HEK293 (cell line): Measurements from ENCODE around the gene CAPN5.

Experiments
- CTCF ChIA-PET: fragments of 350-600 bp; formaldehyde crosslinking; extraction: SDS; loops from one replicate; lab custom pipeline; 2021; ENCODE audit warnings: antibody characterized with exemption; lab: Yijun Ruan, JAX
- POLR2A ChIA-PET: fragments of 300-600 bp; formaldehyde crosslinking; extraction: SDS; loops from one replicate; lab custom pipeline; 2020; ENCODE audit warnings: antibody characterized with exemption, inconsistent platforms; lab: Yijun Ruan, JAX
- H3K27ac ChIP-seq: fragments of 200-500 bp; sonication (Bioruptor generic); 2 replicates; pipeline ENCODE4 v1.5.1; 2014; ENCODE audit warnings: low read depth, low read length, control low read depth, inconsistent platforms; ENCODE audit errors: extremely low read depth
- H3K36me3 ChIP-seq, 2 experiments: fragments of 200-500 bp in 1 of 2; sonication (Bioruptor generic) in 1 of 2; 1 replicate in 1 of 2; 2 replicates in 1 of 2; pipeline ENCODE4 v1.5.1; 2014 to 2017; ENCODE audit warnings: inconsistent platforms in 2 of 2, low read length in 2 of 2; ENCODE audit not compliant: control insufficient read depth in 2 of 2, insufficient read depth in 1 of 2
- H3K4me1 ChIP-seq: fragments of 200-500 bp; sonication (Bioruptor generic); 2 replicates; pipeline ENCODE4 v1.5.1; 2014; ENCODE audit warnings: mild to moderate bottlenecking, low read length, inconsistent platforms; ENCODE audit not compliant: control insufficient read depth, insufficient read depth
- H3K4me3 ChIP-seq: 2 replicates; pipeline ENCODE4 v1.5.1; 2011; ENCODE audit warnings: low read depth, mild to moderate bottlenecking, control low read depth, low read length, moderate library complexity
- H3K9me3 ChIP-seq: fragments of 200-500 bp; sonication (Bioruptor generic); 2 replicates; pipeline ENCODE4 v1.5.1; 2014; ENCODE audit warnings: low read depth, low read length, inconsistent platforms; ENCODE audit not compliant: control insufficient read depth, insufficient read depth
- GLI2 ChIP-seq: fragments of 450-650 bp; formaldehyde crosslinking; IDR thresholded peaks from 2 replicates; pipeline ENCODE4; 2017; ENCODE audit warnings: missing biosample characterization, missing genetic modification characterization, low read depth, borderline replicate concordance
- KLF1 ChIP-seq: fragments of 450-650 bp; formaldehyde crosslinking; IDR thresholded peaks from 2 replicates; pipeline ENCODE4 v1.5.1; 2016; ENCODE audit warnings: missing biosample characterization, missing genetic modification characterization
- KLF16 ChIP-seq: fragments of 450-650 bp; formaldehyde crosslinking; IDR thresholded peaks from 2 replicates; pipeline ENCODE4 v1.5.1; 2017; ENCODE audit warnings: missing biosample characterization, missing genetic modification characterization
- MEIS1 ChIP-seq: sonication (generic); formaldehyde crosslinking; IDR thresholded peaks from 2 replicates; pipeline ENCODE4 v1.8.1; 2022; ENCODE audit warnings: missing genetic modification reagents, mild to moderate bottlenecking, borderline replicate concordance
- TRIM28 ChIP-seq: IDR thresholded peaks from 2 replicates; pipeline ENCODE4 v1.6.1; 2011; ENCODE audit warnings: low read length, control low read depth, borderline replicate concordance
- WT1 ChIP-seq: fragments of 450-650 bp; formaldehyde crosslinking; IDR thresholded peaks from 2 replicates; pipeline ENCODE4 v1.5.1; 2016; ENCODE audit warnings: missing biosample characterization, missing genetic modification characterization
- YY2 ChIP-seq: fragments of 450-650 bp; formaldehyde crosslinking; IDR thresholded peaks from 2 replicates; pipeline ENCODE4 v1.5.1; 2016; ENCODE audit warnings: missing biosample characterization, missing genetic modification characterization
- ZBTB8A ChIP-seq: fragments of 450-650 bp; formaldehyde crosslinking; IDR thresholded peaks from 2 replicates; pipeline ENCODE4 v1.5.1; 2016; ENCODE audit warnings: missing biosample characterization, missing genetic modification characterization
- ZFP37 ChIP-seq: fragments of 450-650 bp; formaldehyde crosslinking; IDR thresholded peaks from 2 replicates; pipeline ENCODE4 v1.5.1; 2016; ENCODE audit warnings: missing biosample characterization, missing genetic modification characterization
- ZNF112 ChIP-seq: fragments of 450-650 bp; formaldehyde crosslinking; IDR thresholded peaks from 2 replicates; pipeline ENCODE4 v1.5.0; 2017; ENCODE audit warnings: missing biosample characterization, missing genetic modification characterization
- ZNF157 ChIP-seq: fragments of 450-650 bp; formaldehyde crosslinking; IDR thresholded peaks from 2 replicates; pipeline ENCODE4 v1.5.1; 2016; ENCODE audit warnings: missing biosample characterization, missing genetic modification characterization
- ZNF174 ChIP-seq: fragments of 450-650 bp; formaldehyde crosslinking; IDR thresholded peaks from 2 replicates; pipeline ENCODE4 v1.5.0; 2017; ENCODE audit warnings: missing biosample characterization, mild to moderate bottlenecking, missing genetic modification characterization
- ZNF202 ChIP-seq: fragments of 450-650 bp; formaldehyde crosslinking; IDR thresholded peaks from 2 replicates; pipeline ENCODE4 v1.5.1; 2016; ENCODE audit warnings: missing biosample characterization, missing genetic modification characterization, borderline replicate concordance
- ZNF223 ChIP-seq: fragments of 450-650 bp; formaldehyde crosslinking; IDR thresholded peaks from 2 replicates; pipeline ENCODE4 v1.5.1; 2016; ENCODE audit warnings: missing biosample characterization, missing genetic modification characterization
- ZNF23 ChIP-seq: fragments of 450-650 bp; formaldehyde crosslinking; IDR thresholded peaks from 2 replicates; pipeline ENCODE4 v1.5.1; 2016; ENCODE audit warnings: missing biosample characterization, missing genetic modification characterization, borderline replicate concordance
- ZNF292 ChIP-seq: fragments of 450-650 bp; formaldehyde crosslinking; IDR thresholded peaks from 2 replicates; pipeline ENCODE4 v1.5.1; 2016; ENCODE audit warnings: low read depth, missing biosample characterization, missing genetic modification characterization, borderline replicate concordance
- ZNF341 ChIP-seq: fragments of 450-650 bp; formaldehyde crosslinking; IDR thresholded peaks from 2 replicates; pipeline ENCODE4; 2016; ENCODE audit warnings: low read depth, missing biosample characterization, missing genetic modification characterization
- ZNF394 ChIP-seq: fragments of 450-650 bp; formaldehyde crosslinking; IDR thresholded peaks from 2 replicates; pipeline ENCODE4 v1.5.1; 2016; ENCODE audit warnings: missing biosample characterization, missing genetic modification characterization, mild to moderate bottlenecking, moderate library complexity, borderline replicate concordance
- ZNF416 ChIP-seq: fragments of 450-650 bp; formaldehyde crosslinking; IDR thresholded peaks from 2 replicates; pipeline ENCODE4 v1.5.1; 2016; ENCODE audit warnings: missing biosample characterization, missing genetic modification characterization
- ZNF514 ChIP-seq: fragments of 450-650 bp; formaldehyde crosslinking; IDR thresholded peaks from 2 replicates; pipeline ENCODE4 v1.5.1; 2016; ENCODE audit warnings: missing biosample characterization, missing genetic modification characterization
- ZNF555 ChIP-seq: fragments of 450-650 bp; formaldehyde crosslinking; conservative IDR thresholded peaks from 2 replicates; pipeline ENCODE4 v1.5.1; 2017; ENCODE audit warnings: missing biosample characterization, mild to moderate bottlenecking, missing genetic modification characterization, inconsistent platforms
- ZNF585B ChIP-seq: fragments of 450-650 bp; formaldehyde crosslinking; IDR thresholded peaks from 2 replicates; pipeline ENCODE4 v1.5.1; 2016; ENCODE audit warnings: missing biosample characterization, missing genetic modification characterization
- ZNF623 ChIP-seq: fragments of 450-650 bp; formaldehyde crosslinking; IDR thresholded peaks from 2 replicates; pipeline ENCODE4 v1.5.1; 2016; ENCODE audit warnings: missing biosample characterization, missing genetic modification characterization
- ZNF677 ChIP-seq: fragments of 450-650 bp; IDR thresholded peaks from 2 replicates; pipeline ENCODE4 v1.5.0; 2018; ENCODE audit warnings: missing biosample characterization, mild to moderate bottlenecking, missing genetic modification characterization, moderate library complexity
- ZNF768 ChIP-seq: fragments of 450-650 bp; formaldehyde crosslinking; IDR thresholded peaks from 2 replicates; pipeline ENCODE4 v1.5.1; 2018; ENCODE audit warnings: missing biosample characterization, mild to moderate bottlenecking, missing genetic modification characterization
- ZNF791 ChIP-seq: fragments of 450-650 bp; formaldehyde crosslinking; IDR thresholded peaks from 2 replicates; pipeline ENCODE4 v1.5.1; 2016; ENCODE audit warnings: missing biosample characterization, missing genetic modification characterization
- TF ChIP-seq, protein P1 (sequence below): fragments of 450-650 bp; formaldehyde crosslinking; IDR thresholded peaks from 2 replicates; pipeline ENCODE4 v1.5.1; 2016; ENCODE audit warnings: missing biosample characterization, missing genetic modification characterization
- TF ChIP-seq, protein P2 (sequence below): fragments of 450-650 bp; IDR thresholded peaks from 2 replicates; pipeline ENCODE4 v1.5.1; 2018; ENCODE audit warnings: missing biosample characterization, missing genetic modification characterization
- TF ChIP-seq, protein P3 (sequence below): fragments of 450-650 bp; formaldehyde crosslinking; IDR thresholded peaks from 2 replicates; pipeline ENCODE4 v1.5.1; 2016; ENCODE audit warnings: missing biosample characterization, missing genetic modification characterization

The CAPN5 gene

DNA sequence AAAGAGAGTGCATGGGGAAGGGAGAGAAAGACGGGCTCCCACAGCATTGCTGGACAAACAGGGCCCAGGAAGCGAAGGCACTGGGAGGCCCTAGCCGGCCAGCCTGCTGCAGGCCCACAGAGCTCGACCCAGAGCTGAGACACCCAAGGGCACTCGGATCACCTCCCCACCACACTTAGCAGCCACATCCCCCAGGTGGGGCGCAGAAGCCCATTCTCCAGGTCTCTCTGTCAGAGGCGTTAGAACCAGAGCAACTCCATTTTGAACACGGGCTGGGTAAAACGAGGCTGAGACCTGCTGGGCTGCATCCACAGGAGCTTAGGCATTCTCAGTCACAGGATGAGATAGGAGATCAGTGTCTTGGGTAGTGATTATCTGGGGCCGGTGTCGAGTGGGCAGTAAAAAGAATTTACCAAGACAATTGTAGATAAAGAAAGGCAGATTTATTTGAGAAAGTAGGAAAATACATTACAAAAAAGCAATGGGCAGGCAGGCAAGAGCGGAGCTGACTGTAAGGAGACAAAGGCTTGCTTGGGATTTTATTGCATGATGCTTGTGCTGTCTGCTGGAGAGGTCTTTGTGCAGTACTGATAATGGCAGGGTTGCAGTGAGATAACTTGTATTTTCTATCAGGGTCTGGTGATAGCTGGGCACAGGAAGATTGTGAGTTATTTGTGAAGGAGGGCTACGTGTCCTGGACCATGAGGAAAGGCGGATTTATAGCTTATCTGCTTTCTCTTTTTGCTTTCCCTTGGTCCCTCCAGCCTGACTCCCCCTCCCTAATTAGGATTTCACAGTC, 13.4 kb upstream of the CAPN5 start (continued):
- TF ChIP-seq ZNF157 (tag by site-specific recombination) (no peak), KLF16 (tag by site-specific recombination) (no peak), ZNF223 (tag by site-specific recombination) (no peak)

DNA sequence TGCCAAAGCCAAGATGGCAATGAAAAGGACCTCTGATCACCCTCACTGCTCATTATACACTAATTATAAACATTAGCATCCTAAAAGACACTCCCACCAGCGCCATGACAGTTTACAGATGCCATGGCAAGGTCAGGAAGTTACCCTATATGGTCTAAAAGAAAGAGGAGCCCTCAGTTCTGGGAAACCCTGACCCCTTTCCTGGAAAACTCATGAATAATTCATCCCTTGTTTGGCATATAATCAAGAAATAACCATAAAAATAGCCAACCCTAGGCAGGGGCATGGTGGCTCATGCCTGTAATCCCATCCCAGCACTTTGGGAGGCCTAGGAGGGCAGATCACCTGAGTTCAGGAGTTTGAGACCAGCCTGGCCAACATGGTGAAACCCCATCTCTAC, 12.7 kb upstream of the CAPN5 start:
- H3K27ac ChIP-seq: no peak overlapping the region
- ChIA-PET CTCF (interaction anchor here (0.7 to 1.5 kb wide), 4 partner anchors 9 to 134 kb away, joined by 3 to 5 read pairs (median 4); no protein-coding TSS in a partner anchor), POLR2A (no interaction called here)
- TF ChIP-seq, protein P1, sequence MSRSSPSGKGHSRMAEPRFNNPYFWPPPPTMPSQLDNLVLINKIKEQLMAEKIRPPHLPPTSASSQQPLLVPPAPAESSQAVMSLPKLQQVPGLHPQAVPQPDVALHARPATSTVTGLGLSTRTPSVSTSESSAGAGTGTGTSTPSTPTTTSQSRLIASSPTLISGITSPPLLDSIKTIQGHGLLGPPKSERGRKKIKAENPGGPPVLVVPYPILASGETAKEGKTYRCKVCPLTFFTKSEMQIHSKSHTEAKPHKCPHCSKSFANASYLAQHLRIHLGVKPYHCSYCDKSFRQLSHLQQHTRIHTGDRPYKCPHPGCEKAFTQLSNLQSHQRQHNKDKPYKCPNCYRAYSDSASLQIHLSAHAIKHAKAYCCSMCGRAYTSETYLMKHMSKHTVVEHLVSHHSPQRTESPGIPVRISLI: no peak
- TF ChIP-seq ZNF416 (tag by site-specific recombination) (no peak), ZNF555 (tag by site-specific recombination) (no peak), ZNF791 (tag by site-specific recombination) (no peak), ZNF112 (no peak), GLI2 (tag by site-specific recombination) (no peak), ZNF585B (tag by site-specific recombination) (no peak), MEIS1 (CRISPR knock-in tag) (no peak), YY2 (tag by site-specific recombination) (no peak), TRIM28 (no peak), ZNF623 (no peak), ZNF202 (tag by site-specific recombination) (no peak)
- H3K4me3 ChIP-seq: no peak overlapping the region
- no peaks in the 10 kb centered on the region for H3K9me3 ChIP-seq
- no peaks in the 10 kb centered on the region for H3K4me1 ChIP-seq
- no peaks in the 10 kb centered on the region for H3K36me3 ChIP-seq

DNA sequence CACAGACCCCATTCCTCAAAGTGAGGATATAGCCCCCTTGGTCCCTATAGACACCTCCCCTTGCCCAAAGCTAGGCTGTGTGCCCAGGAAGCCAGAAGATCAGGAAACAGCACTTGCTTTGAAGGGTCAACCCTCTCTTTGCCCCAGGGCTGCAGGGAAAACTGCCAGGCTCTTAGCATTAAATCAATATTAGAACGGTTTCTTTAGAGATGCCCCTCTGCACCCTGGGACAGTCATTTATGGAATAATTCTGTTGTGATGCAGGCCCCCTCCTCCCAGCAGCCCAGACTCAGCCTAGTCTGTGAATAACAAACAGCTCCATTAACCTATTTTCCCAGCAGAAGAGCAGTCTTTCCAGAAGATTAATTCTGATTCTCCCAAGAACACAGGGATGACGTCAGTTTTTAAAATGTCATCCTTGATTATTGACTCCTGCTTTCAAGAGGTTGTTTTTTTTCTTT, 11.6 kb upstream of the CAPN5 start:
- POLR2A ChIA-PET: no interaction called here
- CTCF ChIA-PET: interaction anchor here (0.6 to 1.2 kb wide), 6 partner anchors 41 to 716 kb away, joined by 3 to 5 read pairs (median 4); no protein-coding TSS in a partner anchor

More for the DNA sequence above, 11.6 kb upstream of the CAPN5 start:
- Histone ChIP-seq H3K36me3 (no peaks in the 10 kb centered on the region), H3K4me1 (no peaks in the 10 kb centered on the region), H3K4me3 (no peak overlapping the region), H3K9me3 (no peaks in the 10 kb centered on the region), H3K27ac (no peak overlapping the region)
- TF ChIP-seq, protein P2, sequence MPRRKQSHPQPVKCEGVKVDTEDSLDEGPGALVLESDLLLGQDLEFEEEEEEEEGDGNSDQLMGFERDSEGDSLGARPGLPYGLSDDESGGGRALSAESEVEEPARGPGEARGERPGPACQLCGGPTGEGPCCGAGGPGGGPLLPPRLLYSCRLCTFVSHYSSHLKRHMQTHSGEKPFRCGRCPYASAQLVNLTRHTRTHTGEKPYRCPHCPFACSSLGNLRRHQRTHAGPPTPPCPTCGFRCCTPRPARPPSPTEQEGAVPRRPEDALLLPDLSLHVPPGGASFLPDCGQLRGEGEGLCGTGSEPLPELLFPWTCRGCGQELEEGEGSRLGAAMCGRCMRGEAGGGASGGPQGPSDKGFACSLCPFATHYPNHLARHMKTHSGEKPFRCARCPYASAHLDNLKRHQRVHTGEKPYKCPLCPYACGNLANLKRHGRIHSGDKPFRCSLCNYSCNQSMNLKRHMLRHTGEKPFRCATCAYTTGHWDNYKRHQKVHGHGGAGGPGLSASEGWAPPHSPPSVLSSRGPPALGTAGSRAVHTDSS (tag by site-specific recombination): no peak
- TF ChIP-seq, protein P3, sequence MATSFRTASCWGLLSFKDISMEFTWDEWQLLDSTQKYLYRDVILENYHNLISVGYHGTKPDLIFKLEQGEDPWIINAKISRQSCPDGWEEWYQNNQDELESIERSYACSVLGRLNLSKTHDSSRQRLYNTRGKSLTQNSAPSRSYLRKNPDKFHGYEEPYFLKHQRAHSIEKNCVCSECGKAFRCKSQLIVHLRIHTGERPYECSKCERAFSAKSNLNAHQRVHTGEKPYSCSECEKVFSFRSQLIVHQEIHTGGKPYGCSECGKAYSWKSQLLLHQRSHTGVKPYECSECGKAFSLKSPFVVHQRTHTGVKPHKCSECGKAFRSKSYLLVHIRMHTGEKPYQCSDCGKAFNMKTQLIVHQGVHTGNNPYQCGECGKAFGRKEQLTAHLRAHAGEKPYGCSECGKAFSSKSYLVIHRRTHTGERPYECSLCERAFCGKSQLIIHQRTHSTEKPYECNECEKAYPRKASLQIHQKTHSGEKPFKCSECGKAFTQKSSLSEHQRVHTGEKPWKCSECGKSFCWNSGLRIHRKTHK (tag by site-specific recombination): no peak
- TF ChIP-seq ZNF341 (tag by site-specific recombination) (no peak), ZNF174 (tag by site-specific recombination) (no peak), ZNF23 (tag by site-specific recombination) (no peak), ZNF768 (no peak), WT1 (tag by site-specific recombination) (no peak), ZNF677 (no peak), ZBTB8A (tag by site-specific recombination) (no peak), ZNF394 (tag by site-specific recombination) (no peak), ZFP37 (tag by site-specific recombination) (no peak), ZNF292 (tag by site-specific recombination) (no peak), ZNF514 (tag by site-specific recombination) (no peak), KLF1 (no peak)
